Lung (tissue), 12 donors: ENCODE measurements around the gene SESTD1. TPM values are rescaled to one million over a fixed set of nuclear protein-coding genes. Genes with fewer than 3 reads are reported as not detected.

ENCODE experiments used
- ATAC-seq: fragments of 200-7000 bp; cut with Tn5 transposase; one replicate; pipeline ENCODE4 v1.9.1; 2020; ENCODE audit warnings: moderate number of reproducible peaks; ENCODE audit not compliant: insufficient read depth, low FRiP score
- DNase-seq, 3 donors: peaks; one replicate each; pipeline ENCODE4 v3.0.0-alpha.2; 2013 to 2017
- H3K27ac ChIP-seq, 2 donors: one replicate each; pipeline ENCODE4 v1.5.1; 2013; ENCODE audit warnings: mild to moderate bottlenecking in 2 of 2, moderate library complexity in 2 of 2, control low read depth in 1 of 2, inconsistent platforms in 1 of 2, low read depth in 1 of 2, low read length in 1 of 2
- H3K27me3 ChIP-seq, 3 donors: one replicate each; pipeline ENCODE4 v1.5.1; 2013; ENCODE audit warnings: low read length in 2 of 3; ENCODE audit not compliant: control insufficient read depth in 3 of 3, insufficient read depth in 3 of 3
- H3K36me3 ChIP-seq, 4 donors: one replicate each; pipeline ENCODE4 v1.5.1; 2013; ENCODE audit warnings: low read length in 4 of 4, mild to moderate bottlenecking in 1 of 4, moderate library complexity in 1 of 4; ENCODE audit not compliant: control insufficient read depth in 4 of 4, insufficient read depth in 4 of 4
- H3K4me1 ChIP-seq, 5 donors: one replicate each; pipeline ENCODE4 v1.5.1; 2013; ENCODE audit warnings: low read length in 5 of 5, mild to moderate bottlenecking in 2 of 5, moderate library complexity in 1 of 5; ENCODE audit not compliant: control insufficient read depth in 5 of 5, insufficient read depth in 5 of 5
- H3K4me3 ChIP-seq: one replicate; pipeline ENCODE4 v1.5.1; 2013; ENCODE audit warnings: mild to moderate bottlenecking, control low read depth, moderate library complexity
- H3K9ac ChIP-seq, 2 donors: one replicate each; pipeline ENCODE4 v1.5.1; 2013; ENCODE audit warnings: low read length in 2 of 2, control low read depth in 1 of 2; ENCODE audit not compliant: insufficient read depth in 1 of 2
- H3K9me3 ChIP-seq, 4 donors: one replicate each; pipeline ENCODE4 v1.5.1; 2013; ENCODE audit warnings: low read length in 3 of 4, mild to moderate bottlenecking in 1 of 4, moderate library complexity in 1 of 4; ENCODE audit not compliant: control insufficient read depth in 4 of 4, insufficient read depth in 3 of 4
- CTCF ChIP-seq: IDR thresholded peaks from 2 replicates; pipeline ENCODE4 v1.5.1; 2012; ENCODE audit warnings: mild to moderate bottlenecking; ENCODE audit errors: control extremely low read depth, extremely low read depth
- WGBS, 2 donors: extraction: QIAGEN DNeasy Blood & Tissue Kit; methylation state at CpG; one replicate each; pipeline ENCODE4 v1.1.7; 2013; 5-methylcytosine and 5-hydroxymethylcytosine counted together
- polyA plus RNA-seq, 2 donors: library from polyadenylated mRNA; stranded (reverse); fragments of 200-250 nt; gene quantifications; one replicate each; pipeline ENCODE4 v1.2.1, GENCODE V29; 2013
- total RNA-seq, 2 donors: library from RNA; depleted of rRNA in 1 of 2; stranded (reverse); fragments of >200 nt in 1 of 2; gene quantifications; one replicate each; pipeline ENCODE4 v1.2.1, GENCODE V29; 2014 to 2021
- donor health status: control.
- donor health status: control.
- donor health status: Bipolar disorder and iron deficiency.
- donor health status: healthy.
- donor health status: DM: yes; HTN: yes; CAD: no.

Gene SESTD1
- total and polyA plus RNA-seq, 4 donors: 11.2 to 96.4 (median 49.3) TPM

GRCh38 chr2:179263446-179264367 is 925 bp downstream of the SESTD1 start:
- peak; percentile 36 for ATAC-seq
- peak overlapping the region; percentile 89 for H3K4me3 ChIP-seq
- TF ChIP-seq CTCF: no peak
- H3K36me3 ChIP-seq: no peaks in the 10 kb centered on the region
- peak overlapping the region; percentile 78 to 80 for H3K9ac ChIP-seq
- H3K9me3 ChIP-seq: peaks cover 0 to 3% (median 1%) of the 10 kb centered on the region in 4 donors
- peak; percentile 60 to 73 (median 69) for DNase-seq
- no peaks in the 10 kb centered on the region for H3K27me3 ChIP-seq
- peaks cover 0 to 15% (median 4%) of the 10 kb centered on the region in 5 donors for H3K4me1 ChIP-seq
- WGBS, 2 donors: 1% methylated on average over 53 to 61 of the region's 62 CpGs
- peak overlapping the region; percentile 87 to 94 for H3K27ac ChIP-seq

GRCh38 chr2:179263015-179263414 is 1.6 kb downstream of the SESTD1 start:
- H3K27me3 ChIP-seq: no peaks in the 10 kb centered on the region
- peaks cover 0 to 15% (median 4%) of the 10 kb centered on the region in 5 donors for H3K4me1 ChIP-seq
- no peaks in the 10 kb centered on the region for H3K36me3 ChIP-seq
- H3K9ac ChIP-seq: peak overlapping the region in 1 of 2 donors; percentile 80
- no peak overlapping the region for H3K4me3 ChIP-seq
- 18 to 30% methylated on average over 4 of the region's 4 CpGs for WGBS, 2 donors
- no peak overlapping the region for H3K27ac ChIP-seq
- peaks cover 0 to 3% (median 1%) of the 10 kb centered on the region in 4 donors for H3K9me3 ChIP-seq
- no peak for ATAC-seq
- peak in 2 of 3 donors; percentile 65 to 67 for DNase-seq
- no peak for TF ChIP-seq CTCF

GRCh38 chr2:179262077-179262660 is 2.5 kb downstream of the SESTD1 start:
- no peak overlapping the region for H3K4me3 ChIP-seq
- no peak for ATAC-seq
- no peaks in the 10 kb centered on the region for H3K36me3 ChIP-seq
- DNase-seq: peak in 2 of 3 donors; percentile 29 to 37
- no peak overlapping the region for H3K9ac ChIP-seq
- no peaks in the 10 kb centered on the region for H3K27me3 ChIP-seq
- TF ChIP-seq CTCF: no peak
- H3K4me1 ChIP-seq: peaks cover 0 to 15% (median 3%) of the 10 kb centered on the region in 5 donors
- no peak overlapping the region for H3K27ac ChIP-seq
- WGBS, 2 donors: 88 to 97% methylated on average over 3 of the region's 3 CpGs
- peaks cover 0 to 3% (median 1%) of the 10 kb centered on the region in 4 donors for H3K9me3 ChIP-seq
